ENCODE data around the gene COL4A5. TPM values are rescaled to one million over a fixed set of nuclear protein-coding genes. Genes with fewer than 3 reads are reported as not detected.

Gene COL4A5
- total and polyA plus RNA-seq, 8 donors, result 0.58 to 3.3 (median 1.2) TPM

DNA sequence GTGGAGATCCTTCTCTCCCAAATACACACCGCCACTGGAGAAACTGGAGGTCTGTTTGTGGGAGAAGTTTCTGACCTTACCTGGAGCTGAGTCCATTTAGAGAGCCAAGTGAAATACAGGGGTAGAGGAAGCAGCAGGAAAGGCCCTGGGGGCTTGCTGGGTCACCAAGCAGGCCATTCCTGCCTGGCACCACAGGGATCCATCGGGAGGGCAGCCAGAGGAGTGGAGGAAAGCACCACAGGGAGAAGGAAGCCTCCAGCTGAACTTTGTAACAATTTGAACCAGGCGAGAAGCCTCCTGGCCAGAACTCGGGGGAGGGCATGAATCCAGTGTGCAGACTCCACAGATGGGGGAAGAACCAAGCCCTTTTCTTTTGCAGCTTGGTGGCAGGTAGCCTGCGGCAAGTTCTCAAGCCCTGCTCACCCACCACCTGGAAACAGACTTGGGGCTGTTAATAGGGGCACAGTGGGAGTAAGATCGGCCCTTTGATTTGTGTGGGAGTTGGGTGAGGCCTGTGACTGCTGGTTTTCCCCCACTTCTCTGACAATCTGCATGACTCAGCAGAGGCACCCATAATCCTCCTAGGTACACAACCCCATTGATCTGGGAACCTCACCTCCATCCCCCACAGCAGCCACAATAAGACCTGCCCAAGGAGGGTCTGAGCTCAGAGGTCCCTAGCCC, 202.1 kb downstream of the COL4A5 start:
- WGBS, 2 donors, result 63 to 96% methylated on average over 6 of the region's 6 CpGs
- Histone ChIP-seq H3K4me3 (no peak overlapping the region), H3K27me3 (peaks cover 0 to 3% (median 2%) of the 10 kb centered on the region in 4 donors), H3K4me1 (no peaks in the 10 kb centered on the region), H3K36me3 (no peaks in the 10 kb centered on the region), H3K27ac (no peak overlapping the region), H3K9me3 (no peaks in the 10 kb centered on the region)
- DNase-seq (no peak), ATAC-seq (no peak), FAIRE-seq (no peak)
- TF ChIP-seq, protein P1, sequence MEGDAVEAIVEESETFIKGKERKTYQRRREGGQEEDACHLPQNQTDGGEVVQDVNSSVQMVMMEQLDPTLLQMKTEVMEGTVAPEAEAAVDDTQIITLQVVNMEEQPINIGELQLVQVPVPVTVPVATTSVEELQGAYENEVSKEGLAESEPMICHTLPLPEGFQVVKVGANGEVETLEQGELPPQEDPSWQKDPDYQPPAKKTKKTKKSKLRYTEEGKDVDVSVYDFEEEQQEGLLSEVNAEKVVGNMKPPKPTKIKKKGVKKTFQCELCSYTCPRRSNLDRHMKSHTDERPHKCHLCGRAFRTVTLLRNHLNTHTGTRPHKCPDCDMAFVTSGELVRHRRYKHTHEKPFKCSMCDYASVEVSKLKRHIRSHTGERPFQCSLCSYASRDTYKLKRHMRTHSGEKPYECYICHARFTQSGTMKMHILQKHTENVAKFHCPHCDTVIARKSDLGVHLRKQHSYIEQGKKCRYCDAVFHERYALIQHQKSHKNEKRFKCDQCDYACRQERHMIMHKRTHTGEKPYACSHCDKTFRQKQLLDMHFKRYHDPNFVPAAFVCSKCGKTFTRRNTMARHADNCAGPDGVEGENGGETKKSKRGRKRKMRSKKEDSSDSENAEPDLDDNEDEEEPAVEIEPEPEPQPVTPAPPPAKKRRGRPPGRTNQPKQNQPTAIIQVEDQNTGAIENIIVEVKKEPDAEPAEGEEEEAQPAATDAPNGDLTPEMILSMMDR (IDR thresholded peaks at IDR 0.05), result no peak
- intact Hi-C loops (cut with DNase I), result no loop called here

DNA sequence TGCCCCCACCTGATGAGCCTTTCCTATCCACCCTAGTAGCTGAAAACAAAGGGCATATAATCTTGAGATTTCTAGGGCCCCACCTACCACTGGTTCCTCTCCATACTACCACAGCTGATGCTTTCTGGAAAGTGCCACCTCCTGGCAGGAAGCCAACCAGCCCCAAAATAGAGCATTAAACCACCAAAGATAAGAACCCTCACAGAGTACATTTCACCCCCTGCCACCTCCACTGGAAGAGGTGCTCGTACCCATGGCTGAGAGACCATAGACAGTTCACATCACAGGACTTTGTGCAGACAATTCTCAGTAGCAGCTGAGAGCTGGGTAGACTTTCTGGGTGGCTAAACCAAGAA, 202.6 kb downstream of the COL4A5 start:
- Histone ChIP-seq H3K9me3 (no peaks in the 10 kb centered on the region), H3K4me1 (no peaks in the 10 kb centered on the region), H3K4me3 (no peak overlapping the region), H3K27me3 (peaks cover 0 to 3% (median 2%) of the 10 kb centered on the region in 4 donors), H3K27ac (no peak overlapping the region), H3K36me3 (no peaks in the 10 kb centered on the region)
- ATAC-seq, result no peak
- DNase-seq, result no peak
- 82 to 100% methylated on average over 1 of the region's 1 CpG for WGBS, 2 donors
- FAIRE-seq, result no peak
- intact Hi-C loops (cut with DNase I), result no loop called here
- TF ChIP-seq, protein P1 (IDR thresholded peaks at IDR 0.05), result no peak

DNA sequence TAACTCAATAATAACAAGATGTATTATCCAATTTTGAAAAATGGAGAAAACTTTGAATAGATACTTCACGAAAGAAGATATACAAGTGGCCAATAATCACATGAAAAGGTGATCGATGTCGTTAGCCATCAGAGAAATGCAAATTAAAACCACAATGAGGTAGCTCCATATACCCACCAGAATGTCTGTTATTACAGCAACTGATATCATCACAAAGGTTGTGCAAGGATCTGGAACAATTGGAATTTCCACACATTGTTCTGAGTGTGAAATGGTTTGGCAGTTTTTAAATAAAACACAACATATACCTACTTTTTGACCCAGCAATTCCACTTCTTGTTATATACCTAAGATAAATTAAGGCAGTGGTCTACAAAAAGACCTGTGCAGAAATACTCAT, 225.1 kb downstream of the COL4A5 start:
- TF ChIP-seq, protein P1 (IDR thresholded peaks at IDR 0.05), result no peak
- FAIRE-seq, result no peak
- intact Hi-C loops (cut with DNase I), result no loop called here
- no peak for ATAC-seq
- Histone ChIP-seq H3K4me3 (no peak overlapping the region), H3K9me3 (no peaks in the 10 kb centered on the region), H3K27me3 (peaks cover 0 to 5% (median 1%) of the 10 kb centered on the region in 4 donors), H3K27ac (no peak overlapping the region), H3K4me1 (no peaks in the 10 kb centered on the region), H3K36me3 (no peaks in the 10 kb centered on the region)
- 83 to 97% methylated on average over 3 of the region's 3 CpGs for WGBS, 2 donors
- DNase-seq, result no peak

DNA sequence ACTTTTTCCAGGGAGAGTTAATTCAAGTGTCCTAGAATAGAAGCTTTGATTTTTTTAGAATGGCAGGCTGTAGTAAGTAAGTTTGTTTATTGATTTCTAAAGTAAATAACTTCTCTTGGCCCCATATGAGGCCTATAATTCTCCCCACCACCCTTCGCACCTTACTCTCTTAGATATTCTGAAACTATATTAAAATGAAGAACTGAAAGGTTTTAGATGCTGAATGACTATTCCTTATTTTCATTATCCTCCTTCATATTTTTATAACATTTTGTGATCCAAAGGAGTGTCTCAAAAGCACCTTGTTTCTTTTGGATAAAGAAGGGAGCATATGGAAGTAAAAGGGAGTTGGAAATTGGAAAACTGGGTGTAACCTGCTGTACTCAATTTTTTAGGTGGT, 226.5 kb downstream of the COL4A5 start:
- H3K9me3 ChIP-seq, result no peaks in the 10 kb centered on the region
- no peaks in the 10 kb centered on the region for H3K4me1 ChIP-seq
- H3K36me3 ChIP-seq, result no peaks in the 10 kb centered on the region
- intact Hi-C loops (cut with DNase I), result no loop called here
- ATAC-seq (no peak), DNase-seq (no peak), FAIRE-seq (no peak)
- no peak overlapping the region for H3K27ac ChIP-seq
- H3K27me3 ChIP-seq, result peaks cover 0 to 4% (median 2%) of the 10 kb centered on the region in 4 donors
- TF ChIP-seq, protein P1 (IDR thresholded peaks at IDR 0.05), result no peak
- 50 to 64% methylated on average over 1 of the region's 1 CpG for WGBS, 2 donors
- H3K4me3 ChIP-seq, result no peak overlapping the region

DNA sequence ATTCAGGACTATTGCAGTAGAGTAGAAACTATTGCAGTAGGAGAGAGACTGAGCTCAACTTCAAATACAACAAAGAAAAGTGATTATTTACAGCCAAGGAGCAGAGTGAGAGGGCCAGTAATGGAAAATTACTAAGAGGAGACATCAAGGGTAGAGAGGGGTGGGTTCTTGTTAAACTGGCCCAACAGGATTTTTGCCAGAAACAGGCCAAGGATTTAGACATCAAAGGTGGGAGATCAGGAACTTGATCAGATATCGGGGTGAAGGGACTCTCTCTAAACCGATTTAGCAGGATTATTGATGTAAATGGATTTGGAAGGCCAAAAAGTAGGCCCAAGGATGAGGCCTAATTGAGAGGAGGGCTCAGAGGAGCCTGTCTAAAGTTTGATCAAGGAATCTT, 231.9 kb downstream of the COL4A5 start:
- ATAC-seq, result no peak
- peaks cover 0 to 4% (median 1%) of the 10 kb centered on the region in 4 donors for H3K27me3 ChIP-seq
- no peak for DNase-seq
- no peak overlapping the region for H3K27ac ChIP-seq
- 56 to 67% methylated on average over 2 of the region's 2 CpGs for WGBS, 2 donors
- no peak for FAIRE-seq
- H3K4me1 ChIP-seq, result no peaks in the 10 kb centered on the region
- no peak overlapping the region for H3K4me3 ChIP-seq
- H3K9me3 ChIP-seq, result no peaks in the 10 kb centered on the region
- no peaks in the 10 kb centered on the region for H3K36me3 ChIP-seq
- intact Hi-C loops (cut with DNase I), result no loop called here
- TF ChIP-seq, protein P1 (IDR thresholded peaks at IDR 0.05), result no peak

Measured in pancreas (tissue), 10 donors.